Measurements from ENCODE around the gene GPR155. TPM values are rescaled to one million over a fixed set of nuclear protein-coding genes. Genes with fewer than 3 reads are reported as not detected.

Gene GPR155
- total RNA-seq, 1 experiment from 2014 or later: 2.1 TPM

- intact Hi-C loops (cut with micrococcal nuclease; ENCODE audit: unreplicated experiment): no loop called here
- Histone ChIP-seq H3K27me3 (ENCODE audit: control insufficient read depth, insufficient read depth, low read length) (no peaks in the 10 kb centered on the region), H3K36me3 (ENCODE audit: control insufficient read depth, insufficient read depth, low read length) (no peaks in the 10 kb centered on the region), H3K4me3 (ENCODE audit: low read depth in 2 of 2, low read length in 2 of 2) (no peak overlapping the region), H3K27ac (ENCODE audit: low read length) (no peak overlapping the region), H3K4me1 (ENCODE audit: control insufficient read depth, insufficient read depth, low read length) (no peaks in the 10 kb centered on the region), H3K9me3 (ENCODE audit: control insufficient read depth, insufficient read depth, low read depth, low read length) (no peaks in the 10 kb centered on the region; the same call in 1 of the 2 replicates)
- BruUV-seq (replicated peaks): no TSS peak
- no peak for TF ChIP-seq TCF7L2 (IDR thresholded peaks at IDR 0.05; ENCODE audit: low read depth, low read length)
- no peak for TF ChIP-seq REST (IDR thresholded peaks at IDR 0.05; ENCODE audit: insufficient read depth in 1 of 2, low read depth in 2 of 2, low read length in 1 of 2)
- TF ChIP-seq SIN3A (IDR thresholded peaks at IDR 0.05; ENCODE audit: borderline replicate concordance, insufficient read depth, low read depth, low read length): no peak
- TF ChIP-seq POLR2AphosphoS5 (IDR thresholded peaks at IDR 0.05; ENCODE audit: low read depth, low read length): no peak
- TF ChIP-seq CTCF (IDR thresholded peaks at IDR 0.05): no peak
- DNase-seq (ENCODE audit: low read depth, low spot score): no peak
- POLR2A ChIA-PET: no interaction called here
- ATAC-seq: no peak
- in situ Hi-C loops (cut with HindIII; ENCODE audit: low pct_unique_long_range_greater_than_20kb, low sequenced_read_pairs): no loop called here
- CTCF ChIA-PET: no interaction called here
Observed at GRCh38 chr2:174527959-174528358, 41.1 kb upstream of the GPR155 start.

- no TSS peak for BruUV-seq (replicated peaks)
- intact Hi-C loops (cut with micrococcal nuclease; ENCODE audit: unreplicated experiment) (no loop called here), in situ Hi-C loops (cut with HindIII; ENCODE audit: low pct_unique_long_range_greater_than_20kb, low sequenced_read_pairs) (no loop called here)
- TF ChIP-seq TCF7L2 (IDR thresholded peaks at IDR 0.05; ENCODE audit: low read depth, low read length): no peak
- TF ChIP-seq POLR2AphosphoS5 (IDR thresholded peaks at IDR 0.05; ENCODE audit: low read depth, low read length): no peak
- TF ChIP-seq SIN3A (IDR thresholded peaks at IDR 0.05; ENCODE audit: borderline replicate concordance, insufficient read depth, low read depth, low read length): no peak
- no peak for TF ChIP-seq REST (IDR thresholded peaks at IDR 0.05; ENCODE audit: insufficient read depth in 1 of 2, low read depth in 2 of 2, low read length in 1 of 2)
- TF ChIP-seq CTCF (IDR thresholded peaks at IDR 0.05): no peak
- Histone ChIP-seq H3K9me3 (ENCODE audit: control insufficient read depth, insufficient read depth, low read depth, low read length) (no peaks in the 10 kb centered on the region; the same call in 1 of the 2 replicates), H3K4me3 (ENCODE audit: low read depth in 2 of 2, low read length in 2 of 2) (no peak overlapping the region), H3K36me3 (ENCODE audit: control insufficient read depth, insufficient read depth, low read length) (no peaks in the 10 kb centered on the region), H3K27me3 (ENCODE audit: control insufficient read depth, insufficient read depth, low read length) (peaks cover 2% of the 10 kb centered on the region; the same call in 1 of the 2 replicates), H3K4me1 (ENCODE audit: control insufficient read depth, insufficient read depth, low read length) (no peaks in the 10 kb centered on the region), H3K27ac (ENCODE audit: low read length) (no peak overlapping the region)
- CTCF ChIA-PET: interaction anchor here (0.6 kb wide), 1 partner anchor 89 kb away, joined by 3 read pairs; no protein-coding TSS in a partner anchor
- POLR2A ChIA-PET: interaction anchor here (0.6 kb wide), 1 partner anchor 1498 kb away, joined by 5 read pairs; no protein-coding TSS in a partner anchor
- no peak for ATAC-seq
- DNase-seq (ENCODE audit: low read depth, low spot score): no peak
Observed at GRCh38 chr2:174527101-174527721, 40.4 kb upstream of the GPR155 start.
